Body of pancreas (tissue), 4 donors: ENCODE data around the gene KDM2A. TPM values are rescaled to one million over a fixed set of nuclear protein-coding genes. Genes with fewer than 3 reads are reported as not detected.
"Not testable (repeated sequence)": the region's sequence is repeated elsewhere in the genome, so short reads cannot be mapped to it uniquely, and the experiment has no call there.

Experiments
- ATAC-seq: fragments of 150-250 bp; one replicate; pipeline ENCODE4 v1.9.1; 2016
- DNase-seq, 4 donors: peaks; one replicate each; pipeline ENCODE4 v3.0.0-alpha.2; 2019
- H3K27ac ChIP-seq, 4 donors: fragments of 200-600 bp; sonication (generic); 1 replicate in 3 of 4; 2 replicates in 1 of 4; pipeline versions ENCODE4 v1.5.1 to v1.6.1; 2016 to 2019; ENCODE audit warnings: mild to moderate bottlenecking in 1 of 4, mixed read lengths in 1 of 4, moderate library complexity in 1 of 4
- H3K27me3 ChIP-seq, 2 donors: fragments of 200-600 bp; sonication (generic); one replicate each; pipeline ENCODE4 v1.6.0; 2016; ENCODE audit warnings: mild to moderate bottlenecking in 1 of 2
- H3K36me3 ChIP-seq, 2 donors: fragments of 200-600 bp; sonication (generic); replicated peaks in 1 of 2; 2 replicates each; pipeline ENCODE4 v1.5.1; 2016; ENCODE audit warnings: low read depth in 2 of 2; ENCODE audit not compliant: insufficient read depth in 1 of 2
- H3K4me1 ChIP-seq: fragments of 200-600 bp; sonication (generic); one replicate; pipeline ENCODE4 v1.6.0; 2016
- H3K4me3 ChIP-seq, 2 donors: fragments of 200-600 bp; sonication (generic); 1 replicate in 1 of 2; 2 replicates in 1 of 2; pipeline ENCODE4 v1.5.1; 2016 to 2019
- H3K9me3 ChIP-seq, 3 donors: fragments of 200-600 bp; sonication (generic); 1 replicate in 2 of 3; 2 replicates in 1 of 3; pipeline ENCODE4 v1.5.1; 2016
- POLR2A ChIP-seq, 3 donors: fragments of 450-650 bp; IDR thresholded peaks; one replicate each; pipeline ENCODE4 v1.6.1; 2016; ENCODE audit warnings: antibody characterized with exemption in 3 of 3, mild to moderate bottlenecking in 2 of 3
- WGBS, 2 donors: methylation state at CpG; one replicate each; pipeline ENCODE4 v1.1.5; 2017; 5-methylcytosine and 5-hydroxymethylcytosine counted together
- intact Hi-C: fragments of 100-400 bp; cut with DNase I; formaldehyde crosslinking; loops from one replicate; pipeline ENCODE4 v1.15.1; 2023
- total RNA-seq, 2 donors: library from RNA; depleted of rRNA; stranded (reverse); fragments of >200 nt; gene quantifications; one replicate each; pipeline ENCODE4 v1.1.0, GENCODE V29; 2016
- TF ChIP-seq, protein P1 (sequence below), 7 experiments: fragments of 450-650 bp in 4 of 7; fragments of 200-600 bp in 3 of 7; sonication (generic) in 3 of 7; IDR thresholded peaks; one replicate each; pipeline ENCODE4 v1.5.1; 2016 to 2019; ENCODE audit warnings: antibody characterized with exemption in 7 of 7

Gene KDM2A
- total RNA-seq, 2 donors from 2014 or later, result 26.5 to 29.0 TPM

DNA sequence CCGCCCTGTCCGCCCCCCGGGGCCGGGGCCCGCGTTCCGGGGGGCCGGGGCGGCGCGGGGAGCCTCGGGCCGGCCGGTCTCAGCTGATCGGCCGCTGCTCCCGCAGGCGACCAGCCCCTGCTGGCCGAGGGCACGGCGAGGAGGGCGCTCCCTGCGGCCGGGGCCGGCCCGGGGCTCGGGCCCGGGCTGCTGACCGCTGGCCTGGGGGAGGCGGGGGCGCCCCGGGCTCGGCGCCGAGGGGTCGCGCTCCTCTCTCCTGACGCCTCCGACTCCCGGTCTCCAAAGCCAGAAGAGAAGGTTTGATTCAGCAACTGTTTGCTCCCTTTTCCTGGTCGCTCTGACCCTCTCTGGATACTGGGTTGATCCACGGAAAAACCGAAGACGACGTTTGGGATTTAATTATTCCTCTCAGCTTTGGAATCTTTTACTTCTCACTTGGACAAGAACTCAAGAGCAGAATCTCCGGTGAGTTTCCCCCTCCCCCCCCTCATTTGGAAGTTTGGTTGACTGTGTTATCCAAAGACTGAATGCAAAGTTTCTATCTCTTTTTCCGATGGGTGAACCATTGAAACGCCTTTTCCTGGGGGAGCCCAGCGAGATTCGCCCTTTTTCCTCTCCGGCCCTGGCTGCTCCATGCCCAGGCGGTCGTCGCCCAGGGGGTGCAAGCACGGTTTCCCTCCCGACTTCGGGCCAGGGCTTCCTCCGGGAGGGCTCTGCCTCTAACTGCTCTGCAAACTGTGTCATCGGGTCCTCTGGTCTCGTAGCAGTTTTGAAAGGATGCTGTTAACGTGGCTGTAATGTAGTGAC lies 725 bp downstream of the KDM2A start:
- no peaks in the 10 kb centered on the region for H3K9me3 ChIP-seq
- 0% methylated on average over 21 to 61 of the region's 61 CpGs for WGBS, 2 donors
- H3K27me3 ChIP-seq, result no peaks in the 10 kb centered on the region
- TF ChIP-seq POLR2A (IDR thresholded peaks at IDR 0.05), result no peak
- TF ChIP-seq, protein P1, sequence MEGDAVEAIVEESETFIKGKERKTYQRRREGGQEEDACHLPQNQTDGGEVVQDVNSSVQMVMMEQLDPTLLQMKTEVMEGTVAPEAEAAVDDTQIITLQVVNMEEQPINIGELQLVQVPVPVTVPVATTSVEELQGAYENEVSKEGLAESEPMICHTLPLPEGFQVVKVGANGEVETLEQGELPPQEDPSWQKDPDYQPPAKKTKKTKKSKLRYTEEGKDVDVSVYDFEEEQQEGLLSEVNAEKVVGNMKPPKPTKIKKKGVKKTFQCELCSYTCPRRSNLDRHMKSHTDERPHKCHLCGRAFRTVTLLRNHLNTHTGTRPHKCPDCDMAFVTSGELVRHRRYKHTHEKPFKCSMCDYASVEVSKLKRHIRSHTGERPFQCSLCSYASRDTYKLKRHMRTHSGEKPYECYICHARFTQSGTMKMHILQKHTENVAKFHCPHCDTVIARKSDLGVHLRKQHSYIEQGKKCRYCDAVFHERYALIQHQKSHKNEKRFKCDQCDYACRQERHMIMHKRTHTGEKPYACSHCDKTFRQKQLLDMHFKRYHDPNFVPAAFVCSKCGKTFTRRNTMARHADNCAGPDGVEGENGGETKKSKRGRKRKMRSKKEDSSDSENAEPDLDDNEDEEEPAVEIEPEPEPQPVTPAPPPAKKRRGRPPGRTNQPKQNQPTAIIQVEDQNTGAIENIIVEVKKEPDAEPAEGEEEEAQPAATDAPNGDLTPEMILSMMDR (IDR thresholded peaks at IDR 0.05), result peak in 2 of 7 experiments; percentile 33 to 34
- H3K27ac ChIP-seq, result peak overlapping the region; percentile 86 to 95 (median 92)
- H3K36me3 ChIP-seq, result no peaks in the 10 kb centered on the region
- ATAC-seq, result peak; percentile 18
- intact Hi-C loops, result no loop called here
- DNase-seq, result peak; percentile 18 to 44 (median 23)
- H3K4me3 ChIP-seq, result peak overlapping the region; percentile 60 to 81
- H3K4me1 ChIP-seq, result peaks cover 25% of the 10 kb centered on the region

DNA sequence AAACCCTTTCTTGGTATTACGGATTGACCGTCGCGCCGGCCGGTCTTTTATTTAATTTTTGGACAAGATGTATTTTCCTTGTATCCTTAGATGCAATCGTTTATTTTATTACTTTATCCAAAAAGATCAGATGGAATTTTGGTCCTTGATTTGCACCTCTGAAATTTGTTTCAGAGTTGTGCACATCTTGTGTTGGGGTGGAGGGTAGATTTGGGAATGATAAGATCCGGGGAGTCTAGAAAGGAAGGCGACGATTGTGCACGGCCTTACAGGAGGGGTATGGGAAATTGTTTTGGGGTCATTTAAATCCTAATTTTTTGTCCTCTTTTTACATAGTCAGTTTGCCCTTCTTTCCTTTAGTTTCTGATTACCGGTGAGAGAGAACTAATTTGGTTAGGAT lies 1.4 kb downstream of the KDM2A start:
- Histone ChIP-seq H3K4me3 (peak overlapping the region; percentile 45 to 81), H3K36me3 (no peaks in the 10 kb centered on the region), H3K27ac (peak overlapping the region in 3 of 4 donors; percentile 91 to 95 (median 93)), H3K9me3 (no peaks in the 10 kb centered on the region), H3K27me3 (no peaks in the 10 kb centered on the region), H3K4me1 (peaks cover 25% of the 10 kb centered on the region)
- intact Hi-C loops, result no loop called here
- 0 to 1% methylated on average over 12 of the region's 12 CpGs for WGBS, 2 donors
- TF ChIP-seq, protein P1 (IDR thresholded peaks at IDR 0.05), result no peak
- TF ChIP-seq POLR2A (IDR thresholded peaks at IDR 0.05), result no peak
- no peak for ATAC-seq
- DNase-seq, result no peak

DNA sequence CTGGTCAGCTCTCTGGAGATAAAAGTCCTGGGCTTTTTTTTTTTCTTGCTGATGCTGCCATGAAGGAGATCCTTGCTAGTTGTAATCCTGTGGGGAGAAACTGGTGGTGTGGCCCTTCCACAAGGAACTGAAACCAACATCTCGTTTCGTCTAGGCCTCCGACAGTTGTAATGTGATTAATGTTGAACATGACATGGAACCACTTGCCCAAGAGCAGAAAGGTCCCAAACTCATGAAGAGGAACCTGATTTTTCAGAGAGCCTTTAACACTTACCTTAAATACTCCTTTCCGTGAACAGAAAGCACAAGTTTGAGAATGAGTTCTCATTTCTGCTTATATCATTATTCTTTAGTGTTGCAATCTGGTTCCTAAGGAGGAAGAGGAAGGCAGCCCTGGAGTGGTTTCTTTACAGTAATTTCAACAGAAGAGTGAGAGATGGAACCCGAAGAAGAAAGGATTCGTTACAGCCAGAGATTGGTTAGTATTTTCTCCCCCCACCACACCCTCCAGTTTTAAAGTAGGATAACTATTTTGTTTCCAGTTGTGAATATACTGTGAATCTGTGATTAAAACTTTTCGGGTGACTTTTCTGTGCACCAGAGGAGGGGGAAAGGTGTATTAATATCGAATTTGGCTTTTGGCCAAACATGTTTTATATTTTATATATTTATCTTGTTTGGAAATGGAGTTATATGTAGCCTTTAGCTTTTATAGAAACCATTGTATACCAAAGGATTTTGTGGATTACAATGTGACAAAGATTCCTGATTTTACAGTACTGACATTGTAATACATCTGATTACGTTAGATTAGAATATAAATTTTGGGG lies 2.0 kb downstream of the KDM2A start:
- H3K27ac ChIP-seq, result peak overlapping the region; percentile 55 to 95 (median 92)
- H3K4me1 ChIP-seq, result peaks cover 25% of the 10 kb centered on the region
- no peaks in the 10 kb centered on the region for H3K9me3 ChIP-seq
- H3K27me3 ChIP-seq, result no peaks in the 10 kb centered on the region
- peak overlapping the region in 1 of 2 donors; percentile 81 for H3K4me3 ChIP-seq
- intact Hi-C loops, result no loop called here
- WGBS, 2 donors, result 7 to 10% methylated on average over 9 of the region's 9 CpGs
- TF ChIP-seq, protein P1 (IDR thresholded peaks at IDR 0.05), result no peak
- TF ChIP-seq POLR2A (IDR thresholded peaks at IDR 0.05), result peak in 2 of 3 donors; percentile 57 to 63
- no peaks in the 10 kb centered on the region for H3K36me3 ChIP-seq
- ATAC-seq, result no peak
- DNase-seq, result peak; percentile 22 to 63 (median 30)

DNA sequence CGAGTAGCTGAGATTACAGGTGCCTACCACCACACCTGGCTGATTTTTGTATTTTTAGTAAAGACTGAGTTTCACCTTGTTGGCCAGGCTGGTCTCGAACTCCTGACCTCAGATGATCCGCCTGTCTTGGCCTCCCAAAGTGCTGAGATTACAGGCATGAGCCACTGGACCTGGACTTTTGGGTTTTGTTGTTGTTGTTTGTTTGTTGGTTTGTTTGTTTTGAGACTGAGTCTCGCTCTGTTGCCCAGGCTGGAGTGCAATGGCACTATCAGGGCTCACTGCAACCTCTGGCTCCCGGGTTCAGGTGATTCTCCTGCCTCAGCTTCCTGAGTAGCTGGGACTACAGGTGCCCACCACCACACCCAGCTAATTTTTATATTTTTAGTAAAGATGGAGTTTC lies 4.7 kb downstream of the KDM2A start:
- peaks cover 16% of the 10 kb centered on the region for H3K4me1 ChIP-seq
- H3K9me3 ChIP-seq, ATAC-seq, H3K4me3 ChIP-seq, H3K27me3 ChIP-seq, intact Hi-C loops, H3K36me3 ChIP-seq, DNase-seq, H3K27ac ChIP-seq: not testable (repeated sequence)
- WGBS, 2 donors, result 87 to 90% methylated on average over 5 of the region's 5 CpGs

DNA sequence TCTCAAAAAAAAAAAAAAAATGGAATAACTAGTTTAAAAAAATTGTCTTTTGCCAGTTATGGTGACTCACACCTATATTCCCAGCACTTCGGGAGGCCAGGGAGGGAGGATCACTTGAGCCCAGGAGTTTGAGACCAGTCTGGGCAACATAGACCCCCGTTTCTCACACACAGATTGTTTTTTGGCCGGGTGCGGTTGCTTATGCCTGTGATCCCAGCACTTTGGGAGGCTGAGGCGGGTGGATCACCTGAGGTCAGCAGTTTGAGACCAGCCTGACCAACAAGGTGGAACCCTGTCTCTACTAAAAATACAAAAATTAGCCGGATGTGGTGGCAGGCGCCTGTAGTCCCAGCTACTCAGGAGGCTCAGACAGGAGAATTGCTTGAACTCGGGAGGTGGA lies 7.2 kb downstream of the KDM2A start:
- H3K9me3 ChIP-seq, DNase-seq, H3K27me3 ChIP-seq, ATAC-seq, H3K4me3 ChIP-seq, H3K36me3 ChIP-seq, H3K27ac ChIP-seq, intact Hi-C loops: not testable (repeated sequence)
- WGBS, 2 donors, result 90 to 93% methylated on average over 8 of the region's 8 CpGs
- peaks cover 28% of the 10 kb centered on the region for H3K4me1 ChIP-seq
